Keratinocyte (primary cell): ENCODE results near the gene ANG. TPM values are rescaled to one million over a fixed set of nuclear protein-coding genes. Genes with fewer than 3 reads are reported as not detected.

Source experiments
- DNase-seq: peaks from one replicate; pipeline ENCODE4 v3.0.0-alpha.2; 2011; ENCODE audit warnings: low read depth, missing footprints, low spot score
- FAIRE-seq: peaks from 2 replicates; lab custom pipeline; 2011; peaks lifted over from hg19 to GRCh38; lab: Jason Lieb, UNC
- H2AFZ ChIP-seq: 2 replicates; pipeline ENCODE4 v1.6.0; 2012; ENCODE audit warnings: low read length, control low read depth, inconsistent platforms; ENCODE audit not compliant: control insufficient read depth
- H3K27ac ChIP-seq: 2 replicates; pipeline ENCODE4 v1.5.1; 2011; ENCODE audit warnings: low read length; ENCODE audit not compliant: control insufficient read depth, insufficient read depth
- H3K27me3 ChIP-seq: 3 replicates; pipeline ENCODE4 v1.6.0; 2011; ENCODE audit warnings: low read length; ENCODE audit not compliant: control insufficient read depth, insufficient read depth; ENCODE audit errors: extremely low read depth
- H3K36me3 ChIP-seq, 2 experiments: 2 replicates in 1 of 2; 3 replicates in 1 of 2; pipeline ENCODE4 v1.5.1; 2011; ENCODE audit warnings: low read length in 2 of 2, mild to moderate bottlenecking in 1 of 2; ENCODE audit not compliant: control insufficient read depth in 2 of 2, insufficient read depth in 2 of 2; ENCODE audit errors: extremely low read depth in 1 of 2
- H3K4me1 ChIP-seq: 3 replicates; pipeline ENCODE4 v1.5.1; 2011; ENCODE audit warnings: low read length; ENCODE audit not compliant: control insufficient read depth, insufficient read depth; ENCODE audit errors: extremely low read depth
- H3K4me2 ChIP-seq: 3 replicates; pipeline ENCODE4 v1.6.0; 2011; ENCODE audit warnings: low read depth, low read length; ENCODE audit not compliant: control insufficient read depth, insufficient read depth; ENCODE audit errors: extremely low read depth
- H3K4me3 ChIP-seq, 3 experiments: fragments of 200-600 bp in 1 of 3; sonication (generic) in 1 of 3; 2 replicates in 2 of 3; 3 replicates in 1 of 3; pipeline ENCODE4 v1.5.1; 2011 to 2016; ENCODE audit warnings: low read length in 3 of 3, mild to moderate bottlenecking in 3 of 3, control low read depth in 2 of 3, inconsistent platforms in 1 of 3, low read depth in 1 of 3, mixed read lengths in 1 of 3, mixed run types in 1 of 3, moderate library complexity in 1 of 3; ENCODE audit not compliant: control insufficient read depth in 2 of 3, insufficient read depth in 2 of 3; ENCODE audit errors: extremely low read depth in 1 of 3
- H3K79me2 ChIP-seq: 2 replicates; pipeline ENCODE4 v1.6.0; 2012; ENCODE audit warnings: low read length; ENCODE audit not compliant: control insufficient read depth, insufficient read depth
- H3K9ac ChIP-seq: 3 replicates; pipeline ENCODE4 v1.6.0; 2011; ENCODE audit warnings: low read length; ENCODE audit not compliant: control insufficient read depth, insufficient read depth; ENCODE audit errors: extremely low read depth
- H3K9me1 ChIP-seq: 3 replicates; pipeline ENCODE4 v1.6.0; 2011; ENCODE audit warnings: low read length; ENCODE audit not compliant: control insufficient read depth, insufficient read depth; ENCODE audit errors: extremely low read depth
- H3K9me3 ChIP-seq: 2 replicates; pipeline ENCODE4 v1.5.1; 2012; ENCODE audit warnings: low read depth, low read length; ENCODE audit not compliant: control insufficient read depth
- H4K20me1 ChIP-seq: 3 replicates; pipeline ENCODE4 v1.6.0; 2011; ENCODE audit warnings: low read length; ENCODE audit not compliant: control insufficient read depth, insufficient read depth; ENCODE audit errors: extremely low read depth
- CTCF ChIP-seq, 3 experiments: IDR thresholded peaks in 1 of 3; conservative IDR thresholded peaks in 1 of 3; optimal IDR thresholded peaks in 1 of 3; 2 replicates in 2 of 3; 3 replicates in 1 of 3; pipeline versions ENCODE3 to v1.5.1; 2011; ENCODE audit warnings: low read length in 3 of 3, mild to moderate bottlenecking in 3 of 3, moderate library complexity in 2 of 3, control low read depth in 1 of 3, inconsistent platforms in 1 of 3; ENCODE audit not compliant: insufficient read depth in 2 of 3; ENCODE audit errors: extremely low read depth in 1 of 3
- EZH2 ChIP-seq: IDR thresholded peaks from one replicate; pipeline ENCODE4 v1.6.1; 2012; ENCODE audit warnings: inconsistent platforms, mild to moderate bottlenecking, low read length, moderate library complexity
- dilution Hi-C: fragments of 300-500 bp; cut with MboI; formaldehyde crosslinking; loops from one replicate; pipeline ENCODE4 v1.7.0; 2020; ENCODE audit warnings: low sequenced_read_pairs; ENCODE audit not compliant: extremely low pct_ligation_motif_present
- polyA plus RNA-seq, 5 experiments: library from polyadenylated mRNA; depleted of rRNA in 3 of 5; stranded (reverse) in 3 of 5; stranded (forward) in 1 of 5; unstranded in 1 of 5; fragments of >200 nt; gene quantifications; 1 replicate in 1 of 5; 2 replicates in 3 of 5; 3 replicates in 1 of 5; pipeline versions ENCODE4 v1.2.1 to v1.2.3, GENCODE V29; 2011 to 2012; ENCODE audit warnings: missing spikeins in 2 of 5, low read depth in 1 of 5, low replicate concordance in 1 of 5

The ANG gene
- polyA plus RNA-seq, 1 donor (not counting 4 experiments of a cell fraction or from before 2014, with no cell fraction given), result 4.0 TPM

DNA sequence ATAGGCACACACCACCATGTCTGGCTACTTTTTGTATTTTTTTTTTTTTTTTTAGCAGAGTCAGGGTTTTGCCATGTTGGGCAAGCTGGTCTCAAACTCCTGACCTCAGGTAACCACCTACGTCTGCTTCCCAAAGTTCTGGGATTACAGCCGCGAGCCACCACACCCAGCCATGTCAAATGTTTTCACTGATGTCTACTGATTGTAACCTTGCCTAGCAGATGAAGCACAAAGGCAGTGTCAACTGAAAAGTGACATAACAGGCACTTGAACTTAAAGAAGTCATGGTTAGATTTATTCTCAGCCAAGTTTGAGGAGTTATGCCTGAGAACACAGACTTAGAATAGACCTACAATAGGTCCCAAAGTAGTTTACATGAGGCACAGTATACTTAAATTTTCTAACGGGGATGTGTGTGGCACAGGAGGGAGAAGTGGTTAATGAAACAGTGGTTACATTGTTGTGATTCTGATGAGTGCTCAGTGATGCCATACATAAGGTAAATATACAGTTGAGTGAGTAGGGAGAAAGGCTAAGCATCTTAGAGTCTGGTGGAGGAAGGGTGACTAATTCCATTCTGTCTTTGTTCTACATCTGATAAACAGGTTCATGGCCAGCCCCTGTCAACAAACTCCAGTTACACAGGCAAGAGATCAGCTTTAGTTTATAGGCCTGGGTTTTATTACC, 16.8 kb upstream of the ANG start:
- DNase-seq, result no peak

GRCh38 chr14:20675669-20676068, 12.9 kb upstream of the ANG start:
- Histone ChIP-seq H2AFZ (no peak overlapping the region), H3K79me2 (no peaks in the 10 kb centered on the region), H3K36me3 (no peaks in the 10 kb centered on the region), H3K4me2 (no peak overlapping the region), H3K27ac (no peak overlapping the region), H3K9me1 (no peaks in the 10 kb centered on the region), H4K20me1 (no peaks in the 10 kb centered on the region), H3K9me3 (no peaks in the 10 kb centered on the region), H3K27me3 (no peaks in the 10 kb centered on the region), H3K9ac (no peak overlapping the region), H3K4me1 (peaks cover 6% of the 10 kb centered on the region), H3K4me3 (no peak overlapping the region)
- DNase-seq, result no peak
- FAIRE-seq, result no peak
- dilution Hi-C loops, result no loop called here
- no peak for TF ChIP-seq CTCF (optimal IDR thresholded peaks at IDR 0.05 in 1 of 3, IDR thresholded peaks at IDR 0.05 in 1 of 3, conservative IDR thresholded peaks at IDR 0.05 in 1 of 3; ENCODE audit: extremely low read depth in 1 of 3, insufficient read depth in 2 of 3, low read length in 3 of 3)
- TF ChIP-seq EZH2, result no peak

More for the DNA sequence above, 16.8 kb upstream of the ANG start:
- dilution Hi-C loops, result no loop called here
- no peaks in the 10 kb centered on the region for H3K36me3 ChIP-seq
- no peaks in the 10 kb centered on the region for H3K4me1 ChIP-seq
- no peaks in the 10 kb centered on the region for H3K27me3 ChIP-seq
- no peak overlapping the region for H3K9ac ChIP-seq
- H4K20me1 ChIP-seq, result no peaks in the 10 kb centered on the region
- no peaks in the 10 kb centered on the region for H3K79me2 ChIP-seq
- H2AFZ ChIP-seq, result no peak overlapping the region
- H3K27ac ChIP-seq, result no peak overlapping the region
- TF ChIP-seq CTCF (optimal IDR thresholded peaks at IDR 0.05 in 1 of 3, IDR thresholded peaks at IDR 0.05 in 1 of 3, conservative IDR thresholded peaks at IDR 0.05 in 1 of 3; ENCODE audit: extremely low read depth in 1 of 3, insufficient read depth in 2 of 3, low read length in 3 of 3), result no peak
- TF ChIP-seq EZH2, result no peak
- no peak for FAIRE-seq
- H3K4me3 ChIP-seq, result no peak overlapping the region
- no peaks in the 10 kb centered on the region for H3K9me3 ChIP-seq
- H3K9me1 ChIP-seq, result no peaks in the 10 kb centered on the region
- H3K4me2 ChIP-seq, result no peak overlapping the region
